Choroid plexus epithelial cell (primary cell): ENCODE data around the gene CSF1.

ENCODE experiments used
- DNase-seq: peaks from one replicate; pipeline ENCODE4 v3.0.0-alpha.2; 2010; ENCODE audit warnings: low read depth
- H3K4me3 ChIP-seq: 2 replicates; pipeline ENCODE4 v1.5.1; 2011; ENCODE audit warnings: low read depth, mild to moderate bottlenecking, control low read depth, low read length, moderate library complexity
- TF ChIP-seq, protein P1 (sequence below): conservative IDR thresholded peaks from 2 replicates; pipeline ENCODE4 v1.5.1; 2011; ENCODE audit warnings: low read depth, mild to moderate bottlenecking, control low read depth, inconsistent platforms, low read length, moderate library complexity

CSF1 gene

GRCh38 chr1:109873278-109874175 lies 37.1 kb upstream of the CSF1 start:
- peak; percentile 60 for DNase-seq
- no peak overlapping the region for H3K4me3 ChIP-seq
- TF ChIP-seq, protein P1, sequence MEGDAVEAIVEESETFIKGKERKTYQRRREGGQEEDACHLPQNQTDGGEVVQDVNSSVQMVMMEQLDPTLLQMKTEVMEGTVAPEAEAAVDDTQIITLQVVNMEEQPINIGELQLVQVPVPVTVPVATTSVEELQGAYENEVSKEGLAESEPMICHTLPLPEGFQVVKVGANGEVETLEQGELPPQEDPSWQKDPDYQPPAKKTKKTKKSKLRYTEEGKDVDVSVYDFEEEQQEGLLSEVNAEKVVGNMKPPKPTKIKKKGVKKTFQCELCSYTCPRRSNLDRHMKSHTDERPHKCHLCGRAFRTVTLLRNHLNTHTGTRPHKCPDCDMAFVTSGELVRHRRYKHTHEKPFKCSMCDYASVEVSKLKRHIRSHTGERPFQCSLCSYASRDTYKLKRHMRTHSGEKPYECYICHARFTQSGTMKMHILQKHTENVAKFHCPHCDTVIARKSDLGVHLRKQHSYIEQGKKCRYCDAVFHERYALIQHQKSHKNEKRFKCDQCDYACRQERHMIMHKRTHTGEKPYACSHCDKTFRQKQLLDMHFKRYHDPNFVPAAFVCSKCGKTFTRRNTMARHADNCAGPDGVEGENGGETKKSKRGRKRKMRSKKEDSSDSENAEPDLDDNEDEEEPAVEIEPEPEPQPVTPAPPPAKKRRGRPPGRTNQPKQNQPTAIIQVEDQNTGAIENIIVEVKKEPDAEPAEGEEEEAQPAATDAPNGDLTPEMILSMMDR, result no peak

DNA sequence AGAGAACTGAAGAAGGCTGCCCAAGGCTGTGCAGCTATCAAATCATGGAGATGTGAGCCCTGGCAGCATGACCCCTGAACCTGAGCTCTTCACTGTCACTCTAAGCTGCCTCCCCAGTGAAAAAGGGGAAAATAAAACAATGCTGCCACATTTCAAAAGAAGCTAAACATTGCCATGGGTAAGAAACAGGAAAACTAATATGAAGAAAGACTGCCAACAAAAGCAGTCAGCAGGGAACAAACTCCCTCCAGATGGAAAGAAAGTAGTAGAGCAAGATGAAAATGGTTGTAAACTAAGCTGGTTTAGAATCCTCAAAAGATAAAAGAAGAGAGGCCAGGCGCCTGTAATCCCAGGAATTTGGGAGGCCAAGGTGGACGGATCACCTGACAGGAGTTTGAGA lies 36.2 kb upstream of the CSF1 start:
- no peak for DNase-seq
- TF ChIP-seq, protein P1, result no peak

GRCh38 chr1:109875874-109876273 lies 34.8 kb upstream of the CSF1 start:
- H3K4me3 ChIP-seq, result no peak overlapping the region
- DNase-seq, result no peak
- TF ChIP-seq, protein P1, result no peak

More for the DNA sequence above, 36.2 kb upstream of the CSF1 start:
- H3K4me3 ChIP-seq, result no peak overlapping the region

GRCh38 chr1:109876617-109877316 lies 33.9 kb upstream of the CSF1 start:
- TF ChIP-seq, protein P1, result no peak
- no peak overlapping the region for H3K4me3 ChIP-seq
- DNase-seq, result peak; percentile 54

DNA sequence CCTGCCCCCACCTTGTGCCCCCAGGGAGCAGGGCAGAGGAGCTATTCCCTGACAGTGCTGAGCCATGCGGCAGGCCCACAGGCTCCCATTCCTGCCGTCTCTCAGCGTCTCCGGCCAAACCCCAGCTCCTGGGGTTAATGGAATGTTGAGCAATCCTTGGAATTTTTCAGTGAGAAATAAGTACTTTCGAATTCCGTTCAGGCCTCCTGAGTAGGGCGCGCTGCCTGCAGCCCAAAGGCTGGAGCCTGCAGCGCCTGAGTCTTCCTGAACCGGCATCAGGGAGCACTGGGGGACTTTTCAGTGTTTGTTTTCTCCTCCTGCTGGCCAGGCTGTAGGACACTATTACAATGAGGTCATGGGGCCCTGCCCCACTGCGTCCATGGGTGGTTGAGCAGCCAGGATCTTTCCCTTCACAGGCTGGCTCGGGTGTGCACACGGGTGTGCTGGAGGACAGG lies 33.3 kb upstream of the CSF1 start:
- TF ChIP-seq, protein P1, result peak; percentile 43
- H3K4me3 ChIP-seq, result no peak overlapping the region
- DNase-seq, result peak; percentile 93

DNA sequence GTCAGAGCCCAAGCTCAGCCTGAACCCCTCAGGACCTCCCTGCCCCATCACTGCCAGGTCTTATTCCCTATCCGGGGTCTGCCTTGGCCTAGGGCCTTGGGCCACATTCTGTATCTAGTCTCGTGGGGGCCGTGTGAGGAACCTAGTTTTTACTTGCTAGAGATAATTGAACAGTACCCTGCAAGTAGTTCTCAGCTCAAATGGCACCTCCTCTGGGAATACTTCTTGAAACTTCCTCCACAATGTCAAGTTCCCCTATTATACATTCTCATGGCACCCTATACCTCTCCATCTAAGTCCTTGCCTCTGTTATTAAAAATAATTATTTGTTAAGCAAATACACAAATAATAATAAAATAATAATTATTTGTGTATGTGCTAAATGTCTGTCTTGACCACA lies 32.9 kb upstream of the CSF1 start:
- no peak overlapping the region for H3K4me3 ChIP-seq
- TF ChIP-seq, protein P1, result no peak
- DNase-seq, result no peak
